ENCODE measurements around the gene EIF4G1.
A peak's percentile ranks its signal among the peaks of the same experiment; 100 is the strongest.

EIF4G1 gene

GRCh38 chr3:184307915-184308314 lies 6.5 kb upstream of the EIF4G1 start:
- DNase-seq (ENCODE audit: low read depth), result no peak

DNA sequence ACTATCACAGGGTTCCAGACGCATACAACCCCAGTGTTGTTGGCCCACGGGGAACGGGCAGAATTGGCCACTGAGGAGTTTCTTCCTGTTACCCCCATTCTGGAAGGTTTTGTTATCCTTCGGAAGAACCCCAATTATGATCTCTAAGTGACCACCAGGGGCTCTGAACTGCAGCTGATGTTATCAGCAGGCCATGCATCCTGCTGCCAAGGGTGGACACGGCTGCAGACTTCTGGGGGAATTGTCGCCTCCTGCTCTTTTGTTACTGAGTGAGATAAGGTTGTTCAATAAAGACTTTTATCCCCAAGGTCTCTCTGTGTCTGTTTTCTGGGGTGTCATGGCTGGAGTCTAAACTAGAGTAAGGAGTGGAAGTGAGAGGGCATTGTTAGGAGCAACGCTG lies 5.7 kb upstream of the EIF4G1 start:
- no peak for DNase-seq (ENCODE audit: low read depth)

GRCh38 chr3:184311633-184312032 lies 2.8 kb upstream of the EIF4G1 start:
- DNase-seq (ENCODE audit: low read depth), result no peak

DNA sequence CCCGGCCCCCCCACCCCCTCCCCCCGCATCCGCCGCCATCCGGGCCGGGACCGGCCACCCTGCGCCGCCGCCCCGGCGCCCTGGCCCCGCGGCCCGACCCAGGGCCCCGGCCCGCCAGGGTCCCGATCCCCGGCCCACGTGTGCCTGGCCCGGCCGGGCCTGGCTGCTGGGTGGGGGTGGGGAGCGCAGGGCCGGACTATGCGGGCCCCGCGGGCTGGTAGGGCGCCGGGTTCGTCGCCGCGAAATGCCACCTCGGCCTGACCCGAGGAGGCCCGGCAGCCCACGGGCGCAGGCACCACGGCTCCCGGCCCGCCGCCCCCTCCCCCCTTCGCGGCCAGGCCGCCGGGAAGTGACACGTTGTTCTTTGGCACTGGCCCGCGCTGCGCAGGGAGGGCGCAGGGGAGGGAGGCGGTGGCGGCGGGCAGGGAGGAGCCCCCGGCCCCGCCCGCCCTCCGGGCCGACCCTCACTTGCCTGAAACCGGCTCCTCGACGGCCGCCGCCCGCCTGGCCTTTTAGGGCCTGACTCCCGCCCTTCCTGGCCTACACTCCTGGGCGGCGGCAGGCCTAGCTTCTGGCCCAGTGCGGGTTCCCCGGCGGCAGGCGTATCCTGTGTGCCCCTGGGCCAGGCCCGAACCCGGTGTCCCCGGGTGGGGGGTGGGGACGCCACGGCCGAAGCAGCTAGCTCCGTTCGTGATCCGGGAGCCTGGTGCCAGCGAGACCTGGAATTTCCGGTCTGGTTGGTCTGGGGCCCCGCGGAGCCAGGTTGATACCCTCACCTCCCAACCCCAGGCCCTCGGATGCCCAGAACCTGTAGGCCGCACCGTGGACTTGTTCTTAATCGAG lies 515 bp downstream of the EIF4G1 start:
- DNase-seq (ENCODE audit: low read depth), result peak; percentile 86

- DNase-seq (ENCODE audit: low read depth), result peak; percentile 33
Observed at GRCh38 chr3:184315543-184315867, 1.1 kb downstream of the EIF4G1 start.

- peak; percentile 37 for DNase-seq (ENCODE audit: low read depth)
Observed at GRCh38 chr3:184315871-184316661, 1.7 kb downstream of the EIF4G1 start.

DNA sequence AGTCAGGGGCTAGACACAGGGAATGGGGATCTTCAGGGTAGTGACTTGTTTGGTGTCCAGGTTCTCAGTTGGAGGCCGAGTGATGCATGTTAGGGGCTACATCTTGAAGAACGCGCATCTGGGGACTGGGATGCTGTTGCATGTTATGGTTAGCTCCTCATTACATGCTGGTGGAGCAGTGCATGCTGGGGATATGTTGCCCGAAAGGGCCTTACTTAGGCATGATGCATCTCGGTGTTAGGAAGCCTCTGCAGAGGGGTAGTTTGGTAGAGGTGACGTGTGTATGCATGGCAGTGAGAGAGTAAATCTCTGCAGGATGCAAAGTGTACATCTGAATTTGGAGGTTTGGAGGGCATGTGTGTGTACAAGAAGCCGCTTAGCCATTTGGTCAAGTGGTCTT lies 2.4 kb downstream of the EIF4G1 start:
- no peak for DNase-seq (ENCODE audit: low read depth)

- no peak for DNase-seq (ENCODE audit: low read depth)
Observed at GRCh38 chr3:184317201-184317600, 2.8 kb downstream of the EIF4G1 start.

- DNase-seq (ENCODE audit: low read depth), result peak; percentile 98
Observed at GRCh38 chr3:184320104-184320445, 5.7 kb downstream of the EIF4G1 start.

DNA sequence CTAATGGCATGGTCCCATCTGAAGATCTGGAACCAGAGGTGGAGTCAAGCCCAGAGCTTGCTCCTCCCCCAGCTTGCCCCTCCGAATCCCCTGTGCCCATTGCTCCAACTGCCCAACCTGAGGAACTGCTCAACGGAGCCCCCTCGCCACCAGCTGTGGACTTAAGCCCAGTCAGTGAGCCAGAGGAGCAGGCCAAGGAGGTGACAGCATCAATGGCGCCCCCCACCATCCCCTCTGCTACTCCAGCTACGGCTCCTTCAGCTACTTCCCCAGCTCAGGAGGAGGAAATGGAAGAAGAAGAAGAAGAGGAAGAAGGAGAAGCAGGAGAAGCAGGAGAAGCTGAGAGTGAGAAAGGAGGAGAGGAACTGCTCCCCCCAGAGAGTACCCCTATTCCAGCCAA lies 7.3 kb downstream of the EIF4G1 start:
- no peak for DNase-seq (ENCODE audit: low read depth)

GRCh38 chr3:184322731-184323487 lies 8.5 kb downstream of the EIF4G1 start:
- no peak for DNase-seq (ENCODE audit: low read depth)

- DNase-seq (ENCODE audit: low read depth), result no peak
Observed at GRCh38 chr3:184323696-184324095, 9.3 kb downstream of the EIF4G1 start.

- DNase-seq (ENCODE audit: low read depth), result no peak
Observed at GRCh38 chr3:184325269-184325668, 10.9 kb downstream of the EIF4G1 start.

DNA sequence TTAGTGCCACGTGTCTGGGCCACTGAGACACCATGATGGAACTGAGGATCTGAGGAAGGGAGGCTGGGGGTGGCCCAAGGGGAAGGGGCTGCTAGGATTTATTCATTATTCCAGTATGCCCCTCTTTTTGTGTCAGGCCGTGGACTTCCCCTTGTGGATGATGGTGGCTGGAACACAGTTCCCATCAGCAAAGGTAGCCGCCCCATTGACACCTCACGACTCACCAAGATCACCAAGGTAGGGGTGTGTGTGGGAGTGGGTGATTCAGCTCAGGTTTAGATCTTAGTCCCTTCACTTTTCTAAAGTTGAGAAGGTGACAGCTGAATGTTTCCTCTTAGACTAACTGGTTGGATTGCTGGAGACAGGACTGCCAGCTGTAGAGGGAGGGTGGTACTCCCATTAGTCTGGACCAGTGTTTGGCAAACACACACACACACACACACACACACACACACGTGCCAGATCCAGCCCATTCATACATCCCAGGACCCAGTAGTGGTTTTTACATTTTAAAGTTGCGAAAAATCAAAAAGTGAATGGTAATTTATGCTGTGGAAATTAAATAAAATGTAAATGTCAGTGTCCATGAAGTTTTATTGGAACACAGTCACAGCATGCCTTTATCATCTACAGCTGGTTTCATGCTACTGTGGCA lies 11.4 kb downstream of the EIF4G1 start:
- no peak for DNase-seq (ENCODE audit: low read depth)

GRCh38 chr3:184327171-184327570 lies 12.8 kb downstream of the EIF4G1 start:
- DNase-seq (ENCODE audit: low read depth), result no peak

- DNase-seq (ENCODE audit: low read depth), result no peak
Observed at GRCh38 chr3:184328516-184328915, 14.1 kb downstream of the EIF4G1 start.

GRCh38 chr3:184332370-184333090 lies 18.1 kb downstream of the EIF4G1 start:
- DNase-seq (ENCODE audit: low read depth), result peak; percentile 95

DNA sequence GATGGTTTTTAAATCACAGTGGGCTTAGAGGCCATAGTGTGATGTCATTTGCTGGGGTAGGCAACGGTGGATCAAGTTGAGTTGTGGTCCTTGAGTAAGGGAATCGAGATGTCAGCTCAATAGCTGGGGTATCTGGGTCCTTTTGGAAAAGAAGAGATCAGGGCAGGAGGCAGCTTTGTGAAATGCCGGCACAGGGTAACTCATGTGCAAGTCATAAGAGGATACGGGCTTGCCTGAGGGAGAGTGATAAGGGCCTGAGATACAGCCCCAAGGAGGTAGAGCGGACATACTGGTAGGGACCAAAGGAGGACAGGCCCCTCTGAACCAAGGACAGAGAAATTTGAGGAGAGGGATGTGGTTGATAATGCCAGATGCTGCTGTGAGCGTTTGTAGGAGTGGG lies 18.8 kb downstream of the EIF4G1 start:
- DNase-seq (ENCODE audit: low read depth), result no peak

GRCh38 chr3:184333700-184334099 lies 19.3 kb downstream of the EIF4G1 start:
- DNase-seq (ENCODE audit: low read depth), result no peak

GRCh38 chr3:184334470-184335158 lies 20.2 kb downstream of the EIF4G1 start:
- DNase-seq (ENCODE audit: low read depth), result peak; percentile 87

- DNase-seq (ENCODE audit: low read depth), result no peak
Observed at GRCh38 chr3:184335291-184335660, 20.9 kb downstream of the EIF4G1 start.

Data from EH (cell line).